HG02623 (cell line): ENCODE data around the gene OGDH.
A peak's percentile ranks its signal among the peaks of the same experiment; 100 is the strongest.
"Not testable (repeated sequence)": the region's sequence is repeated elsewhere in the genome, so short reads cannot be mapped to it uniquely, and the experiment has no call there.

Source experiments
- ATAC-seq: cut with Tn5 transposase; IDR thresholded peaks from one replicate; pipeline ENCODE4 v1.9.1; 2021; ENCODE audit warnings: moderate library complexity; ENCODE audit not compliant: unreplicated experiment

Gene OGDH

DNA sequence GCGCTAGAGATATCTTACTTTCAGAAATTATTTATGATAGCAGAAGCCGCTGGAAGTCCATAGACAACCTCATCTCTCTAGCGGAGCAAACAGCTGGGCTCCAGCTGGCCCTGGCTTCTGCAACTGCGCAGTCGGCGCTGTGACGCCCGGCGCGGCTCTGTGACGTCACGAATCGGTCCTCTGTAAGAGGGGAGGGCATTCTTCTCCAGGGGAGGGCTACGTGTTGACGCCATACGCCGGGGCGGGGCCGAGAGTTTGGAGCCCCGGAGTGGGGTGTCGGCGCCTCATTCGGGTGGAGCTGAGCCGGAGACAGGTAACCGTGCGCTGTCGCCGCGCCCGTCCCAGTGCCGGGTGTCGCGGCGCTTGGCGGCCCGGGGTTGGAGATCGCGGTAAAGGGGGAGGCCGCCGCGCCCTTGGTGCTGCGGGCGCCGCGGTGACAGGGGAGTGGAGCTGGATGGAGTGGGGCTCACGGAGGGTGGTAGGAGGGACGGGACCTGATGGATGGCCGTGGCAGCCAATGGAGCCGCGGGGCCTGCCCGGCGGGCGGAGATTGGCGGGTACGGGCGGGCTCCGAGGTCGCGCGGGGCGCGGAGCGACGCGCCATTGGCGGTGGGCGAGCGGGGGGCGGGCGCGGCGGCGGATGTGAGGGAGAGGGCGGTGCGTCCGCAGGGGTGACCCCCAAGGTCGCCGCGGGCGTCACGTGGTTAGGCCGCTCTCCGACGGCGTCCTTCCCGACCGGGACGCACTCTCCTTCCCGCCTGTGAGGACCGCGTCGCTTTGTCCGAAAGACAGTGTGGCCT is at the start of gene OGDH:
Gene OGDH, plus strand, starts transcription at position 287 of the 800 bp plus-strand sequence. CDS start 17,717 bp downstream, outside the sequence.
- peak; percentile 91 for ATAC-seq

DNA sequence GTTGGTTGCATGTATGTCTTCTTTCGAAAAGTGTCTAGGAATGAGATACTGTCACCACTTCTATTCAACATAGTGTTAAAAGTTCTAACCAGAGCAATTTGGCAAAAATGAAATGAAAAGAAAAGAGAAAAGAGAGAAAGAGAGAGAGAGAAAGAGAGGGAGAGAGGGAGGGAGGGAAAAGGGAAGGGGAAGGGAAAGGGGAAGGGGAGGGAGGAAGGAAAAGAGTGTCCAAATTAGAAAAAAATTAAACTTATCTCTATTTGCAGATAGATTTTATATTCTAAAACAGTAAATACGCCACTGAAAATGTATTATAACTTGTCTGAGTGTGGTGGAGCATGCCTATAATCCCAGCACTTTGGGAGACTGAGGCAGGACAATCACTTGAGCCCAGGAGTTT is 48.9 kb upstream of the OGDH start:
- no peak for ATAC-seq

DNA sequence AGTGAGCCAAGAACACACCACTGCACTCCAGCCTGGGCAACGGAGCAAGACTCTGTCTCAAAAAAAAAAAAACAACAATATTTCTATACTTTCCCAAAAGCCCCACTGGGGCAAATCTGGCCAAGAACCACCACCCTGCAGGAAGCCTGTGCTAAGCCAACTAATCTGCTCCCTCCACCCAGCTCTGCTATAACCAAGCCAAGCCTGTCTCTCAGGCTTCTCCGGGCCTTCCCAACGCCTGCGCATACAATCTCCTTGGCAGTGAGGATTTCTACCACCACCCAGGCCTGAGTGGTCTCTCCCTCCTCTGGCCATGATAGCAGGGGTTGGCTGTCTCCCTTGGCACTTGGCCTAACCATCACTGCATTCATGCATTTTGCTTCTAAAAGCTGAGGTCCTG is 46.9 kb upstream of the OGDH start:
- no peak for ATAC-seq

DNA sequence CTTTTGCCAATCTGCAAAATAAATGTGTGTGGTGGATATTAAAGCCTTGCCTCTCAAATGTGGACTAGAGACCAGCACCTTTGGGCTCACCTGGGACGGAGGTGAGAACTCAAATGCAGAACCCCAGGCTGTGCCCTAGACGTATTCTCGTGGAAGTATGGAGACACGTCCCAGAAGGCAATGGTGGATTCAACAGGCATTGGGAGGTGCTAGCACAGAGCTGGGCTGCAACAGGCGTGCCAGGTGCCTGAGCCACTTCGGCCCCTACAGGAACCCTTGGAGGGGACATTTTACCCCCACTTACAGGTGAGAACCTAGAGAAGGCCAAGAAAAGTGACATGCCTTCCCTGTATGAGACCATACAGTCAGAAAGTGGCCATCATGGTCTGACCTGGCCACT is 44.9 kb upstream of the OGDH start:
- ATAC-seq: no peak

DNA sequence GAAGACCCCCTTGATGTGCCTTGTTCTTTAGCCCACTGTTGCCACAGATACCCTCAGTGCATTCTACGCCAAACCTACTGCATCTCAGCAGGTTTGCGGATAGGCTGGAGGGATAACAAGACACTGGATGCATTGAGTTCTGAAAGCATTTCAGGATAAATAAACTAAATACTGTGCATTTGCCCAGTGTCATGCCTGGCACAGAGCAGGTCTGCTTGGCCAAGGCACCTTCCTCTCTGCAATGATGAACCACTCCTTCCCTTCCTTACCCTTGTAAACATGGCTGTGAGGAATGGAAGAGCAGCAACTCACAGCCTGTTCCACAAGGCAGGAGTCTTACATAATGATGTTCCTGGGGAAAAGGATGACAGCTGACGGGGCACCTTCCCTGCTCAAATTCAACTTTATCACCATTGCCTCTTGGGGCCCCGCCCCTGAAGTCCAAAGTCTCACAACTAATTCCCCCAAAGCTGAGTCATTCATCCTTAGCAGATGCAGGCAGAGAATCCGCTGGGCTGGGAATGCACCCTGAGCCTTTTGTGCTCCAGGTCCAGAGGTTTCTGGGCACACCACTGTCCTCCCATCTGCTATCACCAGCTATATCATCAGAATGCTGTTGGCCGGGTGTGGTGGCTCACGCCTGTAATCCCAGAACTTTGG is 44.3 kb upstream of the OGDH start:
- no peak for ATAC-seq

DNA sequence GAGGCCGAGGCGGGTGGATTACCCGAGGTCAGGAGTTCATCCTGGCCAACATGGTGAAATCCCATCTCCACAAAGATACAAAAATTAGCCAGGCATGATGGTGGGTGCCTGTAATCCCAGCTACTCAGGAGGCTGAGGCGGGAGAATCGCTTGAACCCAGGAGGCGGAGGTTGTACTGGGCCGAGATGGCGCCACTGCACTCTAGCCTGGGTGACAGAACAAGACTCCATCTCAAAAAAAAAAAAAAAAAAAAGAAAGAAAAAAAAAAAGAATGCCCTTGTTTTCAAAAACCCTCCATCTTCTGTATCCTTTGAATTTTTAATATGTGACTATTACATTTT is 43.8 kb upstream of the OGDH start:
- not testable (repeated sequence) for ATAC-seq

DNA sequence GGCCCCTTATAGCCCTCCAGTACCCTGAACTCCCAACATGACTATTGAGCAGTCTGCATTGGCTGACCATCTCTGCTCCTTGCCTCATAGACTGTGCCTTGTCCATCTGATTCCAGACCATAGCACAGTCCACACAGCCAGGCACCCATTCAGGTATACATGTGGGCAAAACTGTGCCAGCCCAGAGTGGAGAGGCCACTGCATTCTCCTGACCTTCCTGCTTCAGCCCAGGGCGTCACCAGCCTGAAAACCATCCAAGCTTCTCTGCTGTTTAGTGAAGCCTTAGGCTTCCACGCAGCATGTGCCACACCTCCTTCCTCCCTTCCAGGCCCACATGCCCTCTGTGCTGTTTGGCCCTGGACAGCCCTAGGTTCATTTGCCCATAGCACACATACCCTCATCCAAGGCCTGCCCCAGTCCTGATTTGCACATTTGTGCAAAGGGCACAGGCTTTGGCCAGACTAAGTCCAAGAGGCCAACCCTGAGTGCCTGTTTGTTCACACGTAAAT is 43.2 kb upstream of the OGDH start:
- ATAC-seq: no peak

DNA sequence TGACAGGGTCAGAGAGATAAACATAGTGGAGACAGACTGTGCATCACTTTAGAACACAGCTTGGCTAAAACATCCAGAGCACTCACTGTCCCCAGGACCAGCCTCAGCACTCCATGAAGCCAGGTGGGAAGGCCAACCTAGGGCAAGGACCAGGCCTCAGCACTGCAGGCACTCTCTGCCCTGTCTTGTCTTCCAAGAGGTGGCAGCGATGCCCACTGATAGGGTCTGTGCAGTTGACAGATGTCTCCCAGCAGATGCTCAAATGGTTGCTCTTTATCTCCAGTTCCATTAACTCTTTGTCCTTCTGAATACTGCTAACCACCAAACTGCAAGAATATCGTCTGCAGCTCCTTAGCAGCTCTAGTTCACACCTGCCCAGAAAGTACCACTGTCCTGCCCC is 41.8 kb upstream of the OGDH start:
- ATAC-seq: no peak

DNA sequence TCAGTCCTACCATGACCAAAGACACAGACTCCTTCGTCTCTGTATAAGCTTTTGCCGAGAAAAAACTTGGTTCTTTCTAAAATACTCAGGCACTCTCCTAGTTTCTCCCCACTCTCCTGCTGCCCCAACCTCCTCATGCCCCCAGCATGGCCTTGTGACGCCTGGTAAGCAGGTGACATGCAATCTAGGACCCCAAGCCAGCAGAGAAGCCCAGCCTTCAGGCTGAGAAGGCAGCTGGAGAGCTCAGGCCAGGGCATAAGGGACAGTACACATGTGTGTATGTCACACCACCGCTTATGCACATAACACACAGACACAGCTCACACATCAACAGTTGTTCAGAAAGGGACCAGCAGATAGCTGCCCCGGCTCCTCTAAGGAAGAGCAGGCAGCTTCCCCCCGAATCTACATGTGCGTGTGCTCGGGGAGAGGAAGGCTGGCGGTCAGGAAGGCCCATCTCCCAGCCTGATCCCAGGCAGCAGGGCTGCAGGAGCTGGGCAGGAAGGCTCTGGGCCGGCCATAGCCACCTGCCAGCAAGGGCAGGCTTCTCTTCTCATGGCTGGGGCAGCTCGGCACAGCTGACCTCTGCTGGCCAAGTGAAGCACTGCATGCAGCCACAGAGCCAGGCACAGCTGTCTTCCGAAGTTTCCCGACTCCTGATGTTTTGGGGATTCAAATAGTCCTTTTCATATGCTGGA is 41.2 kb upstream of the OGDH start:
- no peak for ATAC-seq

DNA sequence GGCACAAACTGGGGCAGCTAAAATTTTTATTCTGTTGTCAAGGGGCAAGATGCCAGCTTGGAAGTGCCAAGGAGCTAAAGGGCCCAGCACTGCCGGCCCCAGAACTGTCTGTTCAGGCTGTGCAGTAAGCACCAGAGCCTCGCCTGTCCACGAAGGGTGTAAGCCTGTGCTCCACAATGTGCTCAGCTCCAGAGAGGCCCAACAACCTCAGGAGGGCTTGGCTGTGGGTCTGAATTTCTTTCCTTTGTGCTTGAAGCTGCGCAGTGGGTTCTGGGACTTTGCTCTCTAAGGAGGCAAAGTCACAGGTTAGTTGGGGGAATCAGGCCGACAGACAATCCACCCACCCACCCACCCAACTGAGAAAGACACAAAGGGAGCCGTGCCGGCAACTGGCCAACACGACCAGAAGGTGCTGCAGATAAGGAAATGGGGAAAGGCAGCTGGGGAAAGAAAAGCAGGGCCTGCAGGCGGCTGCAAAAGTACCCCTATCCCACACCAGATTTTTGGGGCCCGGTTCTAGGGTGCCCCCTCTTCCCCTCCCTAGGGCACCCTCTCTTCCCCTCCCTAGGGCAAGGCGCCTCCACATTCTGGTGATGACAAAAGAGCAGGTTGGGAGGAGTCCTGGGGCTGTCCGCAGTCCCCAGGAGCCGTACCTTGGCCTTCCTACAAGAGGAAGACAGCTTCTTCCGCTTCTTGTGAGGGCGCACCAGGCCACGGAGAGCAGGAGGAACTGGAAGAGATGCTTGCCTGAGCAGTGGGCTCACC is 40.5 kb upstream of the OGDH start:
- no peak for ATAC-seq

DNA sequence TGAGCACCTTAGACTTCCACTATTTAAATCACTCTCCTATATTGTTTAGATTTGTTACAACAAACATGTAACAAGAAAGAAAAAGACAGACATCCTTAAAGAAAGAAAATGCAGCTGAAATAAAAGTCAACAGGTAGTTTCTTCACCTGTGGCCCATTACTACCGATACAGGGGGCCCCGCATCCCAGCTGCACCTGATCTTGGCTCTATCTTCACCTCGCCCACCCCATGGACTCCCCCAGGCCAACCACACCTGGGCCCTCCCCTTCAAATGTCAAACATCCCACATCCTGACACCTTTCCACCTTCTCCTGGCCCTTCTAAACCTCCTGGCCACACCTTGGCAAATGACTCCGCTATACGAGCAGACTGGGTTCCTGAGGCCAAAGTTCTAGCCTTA is 39.7 kb upstream of the OGDH start:
- ATAC-seq: no peak

DNA sequence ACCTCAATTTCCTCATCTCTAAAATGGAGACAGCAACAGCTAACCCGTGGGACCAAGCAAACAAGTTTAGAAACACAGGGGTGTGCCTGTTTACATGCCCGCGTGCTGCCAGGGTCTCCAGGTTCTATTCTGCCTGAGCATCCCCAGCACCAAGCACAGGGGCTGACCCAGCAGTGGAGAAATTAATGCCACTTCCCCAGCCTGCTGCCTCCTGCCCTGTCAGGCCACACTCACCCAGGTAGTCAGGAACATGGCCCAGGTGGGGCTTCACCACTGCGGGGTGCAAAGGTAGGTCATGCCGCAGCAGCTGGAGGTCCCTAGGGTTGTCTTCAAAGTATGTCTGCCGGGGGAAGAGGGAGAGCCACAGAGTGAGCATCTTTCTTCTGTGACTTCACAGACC is 38.5 kb upstream of the OGDH start:
- ATAC-seq: no peak

DNA sequence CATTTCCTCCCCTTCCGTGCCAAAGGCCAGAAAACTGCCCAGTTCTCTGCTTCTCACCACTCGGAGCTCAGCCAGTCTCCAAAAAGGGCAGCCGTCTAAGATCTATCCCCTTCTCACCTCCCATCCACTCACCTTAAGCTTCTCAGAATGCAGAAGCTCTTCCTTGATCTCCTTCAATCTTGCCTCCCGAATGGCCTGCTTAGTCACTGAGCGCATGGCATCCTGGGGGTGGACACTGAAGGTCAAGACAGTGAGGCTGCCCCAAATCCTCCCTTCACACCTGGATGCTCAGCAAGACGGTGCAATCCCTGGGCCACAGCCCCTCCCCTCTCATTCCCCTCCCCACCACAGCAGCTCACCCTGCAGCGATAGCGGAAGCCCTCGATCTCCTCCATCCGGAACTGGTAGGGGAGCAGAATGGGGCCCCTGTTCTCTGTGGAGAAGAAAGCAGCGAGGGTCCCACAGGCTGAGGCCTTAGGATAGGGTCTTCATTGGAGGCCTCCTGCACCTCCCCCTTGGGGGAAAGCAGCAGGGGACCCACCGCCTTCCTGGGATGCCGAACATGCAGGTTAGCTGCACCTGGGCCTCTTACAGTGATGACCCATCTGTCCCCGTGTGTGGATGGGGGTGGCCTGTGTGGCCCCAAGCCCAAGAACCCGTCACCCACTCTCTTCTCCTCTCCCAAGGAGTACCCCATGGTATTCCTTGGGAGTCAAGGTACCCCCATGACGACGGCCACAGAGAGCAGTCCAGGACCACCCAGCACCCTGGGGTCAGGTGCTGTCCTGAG is 37.5 kb upstream of the OGDH start:
- no peak for ATAC-seq

DNA sequence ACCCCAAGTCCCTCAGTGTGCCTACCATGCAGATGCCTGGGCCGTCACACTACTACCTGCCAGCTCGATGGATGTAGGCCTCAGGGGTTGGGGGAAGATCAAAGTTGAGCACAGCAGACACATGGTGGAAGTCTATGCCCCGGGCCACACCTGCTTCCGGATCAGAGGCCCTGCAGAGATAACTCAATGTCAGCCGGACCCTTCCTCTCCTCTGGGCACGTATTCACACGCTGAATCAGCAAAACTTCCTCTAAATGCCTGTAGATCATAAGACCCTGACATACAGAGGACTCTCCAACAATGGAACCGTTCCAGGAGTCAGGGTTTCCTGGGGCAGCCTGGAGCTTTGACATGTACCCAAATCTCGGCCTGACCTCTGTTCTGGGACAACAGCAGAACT is 36.5 kb upstream of the OGDH start:
- no peak for ATAC-seq

DNA sequence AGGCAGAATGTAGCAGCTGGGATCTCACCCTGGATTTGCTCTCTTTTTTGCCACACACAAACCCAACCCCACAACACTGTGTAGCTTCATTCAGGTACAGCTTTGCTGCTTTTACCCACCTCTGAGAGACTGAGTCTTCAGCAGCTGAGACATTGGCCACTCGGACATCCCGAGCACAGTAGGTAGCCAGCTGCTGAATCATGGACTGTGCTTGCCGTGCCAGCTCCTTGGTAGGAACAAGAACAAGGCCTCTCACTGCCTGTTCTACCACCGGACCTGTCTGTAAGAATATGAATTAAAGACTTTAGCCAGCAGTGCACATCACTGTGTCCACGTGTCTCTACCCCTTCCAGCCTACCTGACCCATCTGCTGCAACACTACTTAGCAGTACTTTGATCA is 33.7 kb upstream of the OGDH start:
- ATAC-seq: no peak

DNA sequence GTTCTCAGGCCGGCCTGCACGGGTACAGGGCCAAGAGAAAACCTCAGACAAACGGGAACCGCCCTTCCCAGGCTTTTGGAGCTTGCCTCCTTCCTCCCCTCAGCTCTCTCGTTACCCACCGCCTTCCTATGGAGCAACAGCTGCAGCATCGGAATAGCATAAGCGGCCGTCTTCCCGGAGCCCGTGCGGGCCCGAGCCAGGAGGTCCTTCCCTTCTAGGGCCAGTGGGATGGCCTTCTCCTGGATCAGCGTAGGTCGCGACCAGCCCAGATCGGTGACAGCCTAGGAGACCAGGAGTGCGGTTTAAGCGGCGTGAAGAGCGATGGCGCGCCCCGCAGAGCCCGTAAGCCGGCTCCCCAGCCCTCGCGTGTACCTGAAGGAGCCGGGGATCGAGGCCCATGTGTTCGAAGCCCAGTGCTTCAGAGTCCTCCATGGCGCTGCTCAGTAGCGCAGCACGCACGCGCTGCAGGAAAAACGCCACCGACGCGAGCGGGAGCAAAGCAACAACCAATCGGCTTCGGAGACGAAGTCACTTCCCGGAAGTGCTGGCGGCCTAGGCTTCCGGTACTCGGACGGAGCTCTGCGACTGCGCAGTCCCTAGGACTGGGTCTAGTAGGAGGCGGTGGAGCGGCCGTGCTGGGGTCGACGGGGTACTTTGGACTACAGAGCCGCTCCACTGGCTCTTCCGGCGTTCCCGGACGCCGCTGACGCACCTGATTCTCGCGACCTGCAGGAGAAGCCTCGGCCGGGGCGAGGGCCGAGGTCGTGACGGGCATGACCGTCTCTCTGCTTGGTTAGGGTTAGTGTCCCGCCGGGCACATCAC is 32.8 kb upstream of the OGDH start, which contains the start of gene DDX56:
Gene DDX56, minus strand, starts transcription at position 445 of the 823 bp plus-strand sequence. Its CDS starts 13 bp downstream, at position 432.
- ATAC-seq: peak; percentile 95

DNA sequence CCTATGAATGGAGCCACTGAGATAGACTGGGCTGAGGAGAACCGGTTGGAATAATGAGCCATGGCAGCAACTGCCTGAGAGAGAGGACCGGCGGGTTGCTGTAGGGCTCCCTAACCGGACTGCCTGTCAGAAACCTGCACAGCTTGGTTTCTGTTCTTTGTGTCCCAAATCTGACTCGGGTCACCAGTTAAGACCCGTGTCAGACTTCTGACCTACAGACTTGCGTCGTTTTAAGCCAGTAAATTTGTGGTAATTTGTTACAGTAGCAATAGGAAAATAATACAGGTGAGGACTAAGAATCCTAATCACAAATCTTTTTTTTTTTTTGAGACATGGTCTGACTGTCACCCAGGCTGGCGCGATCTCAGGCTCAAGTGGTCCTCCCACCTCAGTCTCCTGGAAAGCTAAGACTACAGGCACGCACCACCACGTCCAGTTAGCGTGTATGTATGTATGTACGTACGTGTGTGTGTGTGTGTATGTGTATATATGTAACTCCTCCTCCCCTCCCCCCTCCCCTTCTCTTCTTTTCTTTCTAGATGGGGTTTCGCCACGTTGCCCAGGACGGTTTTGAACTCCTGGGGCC is 32.0 kb upstream of the OGDH start:
- no peak for ATAC-seq

DNA sequence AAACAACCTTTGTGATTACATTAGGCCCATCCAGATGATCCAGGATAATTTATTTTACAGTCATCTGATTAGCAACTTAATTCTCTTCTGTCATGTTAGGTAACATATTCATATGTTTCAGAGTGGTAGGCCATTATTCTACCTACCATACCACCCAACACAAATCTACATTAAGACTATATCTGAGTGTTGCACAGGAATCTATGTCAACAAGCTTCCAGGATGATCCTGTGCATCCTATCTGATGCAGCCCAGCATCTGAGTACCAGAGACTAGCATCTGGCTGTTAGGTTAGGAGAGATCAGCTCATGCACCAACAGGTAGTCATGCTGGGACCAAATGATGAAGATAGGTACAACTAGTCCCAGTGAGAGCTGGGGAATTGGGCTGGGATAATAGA is 31.4 kb upstream of the OGDH start:
- no peak for ATAC-seq

DNA sequence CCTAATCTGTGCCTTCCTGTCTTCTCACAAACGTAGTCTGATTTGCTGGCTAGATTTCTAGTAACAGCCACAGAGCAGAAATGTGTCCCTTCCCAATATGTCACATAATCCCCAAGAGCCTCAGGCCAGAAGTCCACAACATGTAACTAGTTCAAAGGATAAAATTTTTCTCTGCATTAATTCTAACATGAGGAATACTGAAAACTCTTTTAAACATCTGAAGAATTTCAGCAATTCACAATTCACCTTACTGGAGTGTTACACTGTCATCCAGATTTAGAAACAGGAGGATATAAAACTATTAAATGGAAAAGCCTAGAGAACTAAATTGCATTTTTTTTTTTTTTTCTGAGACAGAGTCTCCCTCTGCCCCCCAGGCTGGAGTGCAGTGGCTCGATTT is 30.2 kb upstream of the OGDH start:
- ATAC-seq: no peak
